Measurements from ENCODE around the gene KIRREL3.

GRCh38 chr11:126546694-126547093, 453.9 kb downstream of the KIRREL3 start:
- TF ChIP-seq POLR2AphosphoS5 (IDR thresholded peaks at IDR 0.05; ENCODE audit: borderline replicate concordance, low read depth, low read length) (no peak), EZH2 (IDR thresholded peaks at IDR 0.05) (no peak)

Measured in SK-N-MC (cell line).